NCI-H82 (cell line): ENCODE results near the gene PHYHIPL.

Source experiments
- DNase-seq: peaks from one replicate; lab custom pipeline; 2025; lab: John Stamatoyannopoulos, UW

PHYHIPL gene

GRCh38 chr10:59176241-59177030, at the start of gene PHYHIPL:
Gene PHYHIPL, plus strand, starts transcription at chr10:59176643. Its CDS starts 211 bp downstream, at chr10:59176854.
- DNase-seq, result peak; percentile 93

GRCh38 chr10:59126991-59127390, 49.5 kb upstream of the PHYHIPL start:
- no peak for DNase-seq

GRCh38 chr10:59127991-59128390, 48.5 kb upstream of the PHYHIPL start:
- DNase-seq, result no peak

GRCh38 chr10:59129867-59130266, 46.6 kb upstream of the PHYHIPL start:
- no peak for DNase-seq

GRCh38 chr10:59131666-59132065, 44.8 kb upstream of the PHYHIPL start:
- no peak for DNase-seq

- DNase-seq, result no peak
These were observed 42.4 kb upstream of the PHYHIPL start for GRCh38 chr10:59133841-59134593.

GRCh38 chr10:59134785-59135184, 41.7 kb upstream of the PHYHIPL start:
- DNase-seq, result peak; percentile 5

GRCh38 chr10:59135275-59135674, 41.2 kb upstream of the PHYHIPL start:
- peak; percentile 38 for DNase-seq

- DNase-seq, result no peak
These were observed 38.4 kb upstream of the PHYHIPL start for GRCh38 chr10:59138052-59138451.

- DNase-seq, result no peak
These were observed 32.9 kb upstream of the PHYHIPL start for GRCh38 chr10:59143544-59143943.

- DNase-seq, result no peak
These were observed 27.7 kb upstream of the PHYHIPL start for GRCh38 chr10:59148701-59149100.

- DNase-seq, result no peak
These were observed 20.9 kb upstream of the PHYHIPL start for GRCh38 chr10:59155556-59155955.

- no peak for DNase-seq
These were observed 8.9 kb upstream of the PHYHIPL start for GRCh38 chr10:59167512-59167911.

- DNase-seq, result no peak
These were observed 3.9 kb upstream of the PHYHIPL start for GRCh38 chr10:59172567-59172966.

- DNase-seq, result no peak
These were observed 3.0 kb upstream of the PHYHIPL start for GRCh38 chr10:59173414-59173813.

GRCh38 chr10:59175538-59176240, 754 bp upstream of the PHYHIPL start:
- peak; percentile 80 for DNase-seq

GRCh38 chr10:59177031-59177797, 771 bp downstream of the PHYHIPL start:
- peak; percentile 73 for DNase-seq

- DNase-seq, result peak; percentile 38
These were observed 1.4 kb downstream of the PHYHIPL start for GRCh38 chr10:59177836-59178235.

- peak; percentile 6 for DNase-seq
These were observed 2.6 kb downstream of the PHYHIPL start for GRCh38 chr10:59179068-59179467.

- DNase-seq, result peak; percentile 8
These were observed 4.3 kb downstream of the PHYHIPL start for GRCh38 chr10:59180689-59181270.

GRCh38 chr10:59181668-59182067, 5.2 kb downstream of the PHYHIPL start:
- DNase-seq, result peak; percentile 81
